RWPE2 (cell line): ENCODE data around the gene RBMS1.

Source experiments
- ATAC-seq: fragments of 200-7000 bp; cut with Tn5 transposase; 3 replicates; pipeline ENCODE4 v1.9.1; 2021; ENCODE audit warnings: low read depth
- DNase-seq: peaks from one replicate; pipeline ENCODE4 v3.0.0-alpha.2; 2020; ENCODE audit warnings: low spot score
- H3K27ac ChIP-seq: fragments of 450-650 bp; 2 replicates; pipeline ENCODE4 v1.5.1; 2017; ENCODE audit warnings: mild to moderate bottlenecking; ENCODE audit not compliant: poor library complexity, severe bottlenecking
- H3K27me3 ChIP-seq: fragments of 250-450 bp; sonication (Bioruptor Pico); 2 replicates; pipeline ENCODE4 v1.5.1; 2021; ENCODE audit warnings: mild to moderate bottlenecking, moderate library complexity; ENCODE audit not compliant: insufficient read depth, poor library complexity, severe bottlenecking
- H3K36me3 ChIP-seq: fragments of 250-450 bp; sonication (Bioruptor Pico); 2 replicates; pipeline ENCODE4 v1.5.1; 2020; ENCODE audit warnings: low read depth, mild to moderate bottlenecking, moderate library complexity
- H3K4me1 ChIP-seq: fragments of 250-450 bp; sonication (Bioruptor Pico); 2 replicates; pipeline ENCODE4 v1.5.1; 2021; ENCODE audit warnings: mild to moderate bottlenecking, moderate library complexity; ENCODE audit not compliant: insufficient read depth, poor library complexity, severe bottlenecking
- H3K4me3 ChIP-seq: fragments of 250-450 bp; sonication (Bioruptor Pico); 2 replicates; pipeline ENCODE4 v1.5.1; 2021; ENCODE audit warnings: mild to moderate bottlenecking, moderate library complexity; ENCODE audit not compliant: severe bottlenecking
- H3K9me3 ChIP-seq: fragments of 250-450 bp; sonication (Bioruptor Pico); 2 replicates; pipeline ENCODE4 v1.5.1; 2021; ENCODE audit warnings: mild to moderate bottlenecking, moderate library complexity; ENCODE audit not compliant: severe bottlenecking
- TF ChIP-seq, protein P1 (sequence below): fragments of 450-650 bp; IDR thresholded peaks from one replicate; pipeline ENCODE4 v1.5.1; 2017; ENCODE audit warnings: mild to moderate bottlenecking, moderate library complexity; ENCODE audit not compliant: poor library complexity, severe bottlenecking

Gene RBMS1

DNA sequence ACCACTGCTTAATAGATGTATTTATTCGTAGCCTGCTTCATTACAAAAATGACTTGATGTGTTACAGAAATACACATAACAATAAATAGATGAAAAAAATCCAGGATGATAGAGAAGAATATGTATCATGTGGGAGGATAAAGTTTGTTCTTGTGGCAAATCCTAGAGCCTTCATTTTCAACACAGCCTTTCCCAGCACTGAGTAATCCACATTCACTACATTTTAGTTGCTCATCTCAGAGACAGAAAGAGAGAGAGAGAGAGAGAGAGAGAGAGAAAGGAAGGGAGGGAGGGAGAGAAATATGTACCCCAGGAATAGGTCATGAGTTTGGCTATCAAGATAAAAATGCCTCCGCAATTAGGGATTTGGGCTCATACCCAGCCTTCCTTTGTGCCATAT, 144.3 kb downstream of the RBMS1 start:
- H3K27ac ChIP-seq, result no peak overlapping the region
- ATAC-seq, result no peak
- TF ChIP-seq, protein P1, sequence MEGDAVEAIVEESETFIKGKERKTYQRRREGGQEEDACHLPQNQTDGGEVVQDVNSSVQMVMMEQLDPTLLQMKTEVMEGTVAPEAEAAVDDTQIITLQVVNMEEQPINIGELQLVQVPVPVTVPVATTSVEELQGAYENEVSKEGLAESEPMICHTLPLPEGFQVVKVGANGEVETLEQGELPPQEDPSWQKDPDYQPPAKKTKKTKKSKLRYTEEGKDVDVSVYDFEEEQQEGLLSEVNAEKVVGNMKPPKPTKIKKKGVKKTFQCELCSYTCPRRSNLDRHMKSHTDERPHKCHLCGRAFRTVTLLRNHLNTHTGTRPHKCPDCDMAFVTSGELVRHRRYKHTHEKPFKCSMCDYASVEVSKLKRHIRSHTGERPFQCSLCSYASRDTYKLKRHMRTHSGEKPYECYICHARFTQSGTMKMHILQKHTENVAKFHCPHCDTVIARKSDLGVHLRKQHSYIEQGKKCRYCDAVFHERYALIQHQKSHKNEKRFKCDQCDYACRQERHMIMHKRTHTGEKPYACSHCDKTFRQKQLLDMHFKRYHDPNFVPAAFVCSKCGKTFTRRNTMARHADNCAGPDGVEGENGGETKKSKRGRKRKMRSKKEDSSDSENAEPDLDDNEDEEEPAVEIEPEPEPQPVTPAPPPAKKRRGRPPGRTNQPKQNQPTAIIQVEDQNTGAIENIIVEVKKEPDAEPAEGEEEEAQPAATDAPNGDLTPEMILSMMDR, result no peak

DNA sequence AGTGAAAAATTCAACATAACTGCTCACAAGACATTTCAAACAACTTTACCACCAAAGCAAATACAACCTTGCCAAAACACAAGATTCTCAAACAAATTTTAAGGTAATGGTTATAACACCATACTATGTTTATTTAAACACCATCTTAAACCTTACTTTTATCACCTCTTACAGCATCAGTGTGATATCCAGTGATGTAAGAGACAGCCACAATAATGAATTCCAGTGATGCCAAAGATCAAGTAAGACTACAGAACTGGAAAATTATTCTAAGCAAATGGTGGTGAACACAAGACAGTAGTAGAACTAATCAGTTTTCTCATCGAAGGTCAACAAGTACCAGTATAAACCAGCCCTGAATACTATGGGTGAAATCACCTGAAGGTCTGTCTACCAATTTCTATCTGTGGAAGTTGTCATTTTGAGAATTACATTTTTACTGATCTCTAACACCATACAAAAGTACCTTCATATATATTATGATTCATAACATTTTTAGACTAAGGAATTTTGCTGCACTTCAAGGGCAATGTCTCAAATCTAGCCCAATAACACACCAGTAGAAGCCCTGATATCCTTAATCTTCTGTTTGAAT, 146.2 kb downstream of the RBMS1 start:
- peaks cover 11% of the 10 kb centered on the region; the same call in 1 of the 2 replicates for H3K36me3 ChIP-seq
- H3K27me3 ChIP-seq, result no peaks in the 10 kb centered on the region
- peaks cover 24% of the 10 kb centered on the region for H3K4me1 ChIP-seq
- DNase-seq (no peak), ATAC-seq (no peak)
- no peaks in the 10 kb centered on the region for H3K9me3 ChIP-seq
- no peak overlapping the region for H3K4me3 ChIP-seq
- H3K27ac ChIP-seq, result no peak overlapping the region
- TF ChIP-seq, protein P1, result no peak

More for the DNA sequence above, 144.3 kb downstream of the RBMS1 start:
- DNase-seq, result no peak
- Histone ChIP-seq H3K4me1 (peaks cover 25% of the 10 kb centered on the region), H3K4me3 (no peak overlapping the region), H3K27me3 (no peaks in the 10 kb centered on the region), H3K9me3 (no peaks in the 10 kb centered on the region), H3K36me3 (peaks cover 11% of the 10 kb centered on the region; the same call in 1 of the 2 replicates)

DNA sequence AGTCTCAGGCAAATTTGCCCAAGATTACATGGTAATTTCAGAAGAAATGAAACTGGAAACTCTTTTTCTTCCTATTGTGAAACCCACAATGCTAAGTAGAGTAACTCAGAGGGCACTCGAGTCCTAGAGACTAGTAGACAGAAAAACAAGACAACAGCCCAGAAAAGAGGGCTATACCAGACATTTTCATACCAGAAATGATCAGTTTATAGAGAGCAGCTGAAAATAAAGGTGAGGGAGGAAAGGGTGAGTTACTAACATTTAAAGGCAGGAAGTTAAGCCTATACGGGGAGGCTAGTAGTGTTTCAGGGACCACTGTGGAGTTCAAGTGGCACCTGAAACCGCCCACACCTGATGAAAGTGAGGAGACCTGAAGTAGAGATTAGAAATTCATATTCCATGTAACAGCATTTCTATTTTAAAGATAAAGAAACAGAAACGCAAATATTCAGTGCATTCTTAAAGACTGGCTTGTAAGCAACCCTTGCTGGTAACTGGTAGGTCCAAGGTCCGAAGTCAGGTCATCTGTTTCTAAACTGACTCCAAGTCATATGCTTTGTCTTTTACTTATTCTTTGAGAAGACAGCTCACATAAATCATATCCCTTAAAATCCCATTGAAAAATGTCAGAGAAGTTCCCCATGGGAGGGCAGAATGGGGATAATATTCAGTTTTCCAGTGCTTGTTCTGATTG, 148.4 kb downstream of the RBMS1 start:
- H3K27me3 ChIP-seq, result no peaks in the 10 kb centered on the region
- H3K4me3 ChIP-seq, result no peak overlapping the region
- TF ChIP-seq, protein P1, result no peak
- DNase-seq, result no peak
- H3K27ac ChIP-seq, result no peak overlapping the region
- H3K36me3 ChIP-seq, result peaks cover 15% of the 10 kb centered on the region; the same call in 1 of the 2 replicates
- H3K4me1 ChIP-seq, result peaks cover 15% of the 10 kb centered on the region
- H3K9me3 ChIP-seq, result no peaks in the 10 kb centered on the region
- no peak for ATAC-seq

DNA sequence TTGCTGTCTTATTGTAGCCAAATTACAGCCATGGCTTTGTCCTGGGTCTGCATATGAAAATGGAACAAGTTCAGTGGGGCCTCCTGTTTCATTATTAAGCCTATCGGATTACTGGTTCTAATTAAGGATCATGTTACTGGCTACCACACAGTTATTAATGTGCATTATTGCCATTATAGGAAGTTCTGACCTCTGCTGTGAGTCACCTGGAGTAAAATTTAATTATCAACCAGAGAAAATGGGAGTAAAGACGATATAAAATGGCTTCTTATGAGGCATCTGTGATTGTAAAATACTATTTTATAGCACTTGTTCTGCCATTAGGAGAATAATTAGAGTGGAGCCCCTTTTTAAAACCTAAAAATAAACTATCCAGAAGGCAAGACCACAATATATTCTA, 150.2 kb downstream of the RBMS1 start:
- H3K4me3 ChIP-seq, result no peak overlapping the region
- no peaks in the 10 kb centered on the region for H3K27me3 ChIP-seq
- H3K9me3 ChIP-seq, result no peaks in the 10 kb centered on the region
- TF ChIP-seq, protein P1, result no peak
- ATAC-seq (no peak), DNase-seq (no peak)
- no peak overlapping the region for H3K27ac ChIP-seq
- H3K36me3 ChIP-seq, result peaks cover 5% of the 10 kb centered on the region; the same call in 1 of the 2 replicates
- H3K4me1 ChIP-seq, result peaks cover 20% of the 10 kb centered on the region

DNA sequence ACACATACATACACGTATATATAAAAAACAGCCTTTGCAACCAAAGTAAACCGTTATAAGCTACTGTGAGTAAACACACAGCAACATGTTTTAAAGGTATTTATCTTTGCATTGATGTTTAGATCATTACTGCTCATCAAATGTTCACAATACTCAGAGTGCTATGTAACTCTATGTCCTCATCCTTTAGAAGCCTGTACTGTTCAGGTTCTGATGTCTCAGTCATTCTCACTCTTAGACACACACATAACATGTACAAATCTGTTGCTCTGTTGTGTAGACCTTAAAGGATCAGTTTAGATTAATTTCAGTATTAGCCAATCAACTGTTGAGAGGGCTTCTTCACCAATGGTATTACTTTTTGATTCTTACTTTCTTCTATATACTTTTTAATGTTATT, 153.9 kb downstream of the RBMS1 start:
- no peak overlapping the region for H3K4me3 ChIP-seq
- no peak overlapping the region for H3K27ac ChIP-seq
- ATAC-seq (no peak), DNase-seq (no peak)
- 0 out of 2 replicates have a peak, but pooled peaks cover 4% of the 10 kb centered on the region for H3K36me3 ChIP-seq
- TF ChIP-seq, protein P1, result no peak
- peaks cover 22% of the 10 kb centered on the region for H3K4me1 ChIP-seq
- no peaks in the 10 kb centered on the region for H3K27me3 ChIP-seq
- no peaks in the 10 kb centered on the region for H3K9me3 ChIP-seq
